K562 (cell line): Measurements from ENCODE around the gene PARP1. TPM values are rescaled to one million over a fixed set of nuclear protein-coding genes. Genes with fewer than 3 reads are reported as not detected.

Experiments used
- ATAC-seq: fragments of 200-7000 bp; cut with Tn5 transposase; 3 replicates; pipeline ENCODE4 v1.9.1; 2020; ENCODE audit warnings: moderate library complexity
- BruUV-seq: library from RNA; stranded (reverse); fragments of 400-500 nt; replicated peaks from 2 replicates; lab custom pipeline; 2021; lab: Mats Ljungman, UMichigan
- CTCF ChIA-PET: fragments of 300-600 bp; formaldehyde crosslinking; extraction: SDS; loops from one replicate; lab custom pipeline; 2021; ENCODE audit warnings: low intra/inter-chr PET ratio; lab: Yijun Ruan, JAX
- POLR2A ChIA-PET: fragments of 300-600, 350-650 bp; sonication (Branson Sonifier 250); formaldehyde crosslinking; extraction: SDS; loops from one replicate; lab custom pipeline; 2021; ENCODE audit warnings: antibody characterized with exemption, inconsistent platforms; lab: Yijun Ruan, JAX
- DNase-seq, 4 experiments: peaks; one replicate each; pipeline versions ENCODE4 v3.0.0 to v3.0.0-alpha.2; 2011 to 2018; ENCODE audit warnings: low spot score in 3 of 4, mixed read lengths in 3 of 4; ENCODE audit errors: extremely low read depth in 1 of 4
- FAIRE-seq: peaks from 2 replicates; lab custom pipeline; 2011; peaks lifted over from hg19 to GRCh38; lab: Jason Lieb, UNC
- H2AFZ ChIP-seq: 2 replicates; pipeline ENCODE4 v1.6.0; 2011; ENCODE audit warnings: low read depth, low read length, control low read depth, inconsistent platforms
- H3K27ac ChIP-seq: fragments of 200-600 bp; 3 replicates; pipeline ENCODE4 v1.8.0; 2011; ENCODE audit warnings: low read depth, mild to moderate bottlenecking, control low read depth, inconsistent platforms, low read length, moderate library complexity, mixed read lengths; ENCODE audit errors: extremely low read depth
- H3K27me3 ChIP-seq, 2 experiments: fragments of 300-600 bp in 1 of 2; 2 replicates in 1 of 2; 3 replicates in 1 of 2; pipeline versions ENCODE4 v1.6.0 to v1.8.0; 2011; ENCODE audit warnings: inconsistent platforms in 2 of 2, low read length in 2 of 2, mild to moderate bottlenecking in 1 of 2, mixed read lengths in 1 of 2, moderate library complexity in 1 of 2; ENCODE audit not compliant: control insufficient read depth in 2 of 2, insufficient read depth in 2 of 2
- H3K36me3 ChIP-seq: fragments of 300-600 bp; 3 replicates; pipeline ENCODE4 v1.8.0; 2011; ENCODE audit warnings: mild to moderate bottlenecking, low read length, inconsistent platforms; ENCODE audit not compliant: control insufficient read depth, insufficient read depth
- H3K4me1 ChIP-seq, 2 experiments: fragments of 200-600 bp in 1 of 2; replicated peaks in 1 of 2; 2 replicates in 1 of 2; 3 replicates in 1 of 2; pipeline versions ENCODE4 v1.5.1 to v1.8.0; 2011; ENCODE audit warnings: inconsistent platforms in 2 of 2, low read length in 2 of 2, mild to moderate bottlenecking in 1 of 2, mixed read lengths in 1 of 2, moderate library complexity in 1 of 2; ENCODE audit not compliant: control insufficient read depth in 2 of 2, insufficient read depth in 2 of 2
- H3K4me2 ChIP-seq: 2 replicates; pipeline ENCODE4 v1.6.1; 2011; ENCODE audit warnings: low read length, control low read depth, inconsistent platforms, mixed read lengths; ENCODE audit not compliant: insufficient read depth
- H3K4me3 ChIP-seq: fragments of 200-600 bp; sonication (generic), shearing (Covaris generic); 2 replicates; pipeline ENCODE4 v1.5.1; 2016; ENCODE audit warnings: control low read depth, inconsistent platforms
- H3K79me2 ChIP-seq: fragments of 200-600 bp; 3 replicates; pipeline ENCODE4 v1.8.0; 2011; ENCODE audit warnings: low read length, inconsistent platforms; ENCODE audit not compliant: control insufficient read depth, insufficient read depth
- H3K9ac ChIP-seq, 2 experiments: 2 replicates each; pipeline versions ENCODE4 v1.6.0 to v1.6.1; 2011; ENCODE audit warnings: low read depth in 2 of 2, low read length in 2 of 2, control low read depth in 1 of 2, inconsistent platforms in 1 of 2, mild to moderate bottlenecking in 1 of 2, mixed read lengths in 1 of 2; ENCODE audit not compliant: insufficient read depth in 1 of 2
- H3K9me1 ChIP-seq: one replicate; pipeline ENCODE4 v1.6.0; 2011; ENCODE audit warnings: inconsistent platforms, mild to moderate bottlenecking, low read length, moderate library complexity; ENCODE audit not compliant: control insufficient read depth, insufficient read depth
- H3K9me3 ChIP-seq: replicated peaks from 2 replicates; pipeline ENCODE4 v1.5.1; 2011; ENCODE audit warnings: low read depth, low read length, inconsistent platforms; ENCODE audit not compliant: control insufficient read depth, insufficient read depth
- H4K20me1 ChIP-seq: replicated peaks from 2 replicates; pipeline ENCODE4 v1.6.1; 2011; ENCODE audit warnings: low read length, inconsistent platforms, mixed read lengths; ENCODE audit not compliant: control insufficient read depth, insufficient read depth
- NR1H2 ChIP-seq: sonication (generic); formaldehyde crosslinking; IDR thresholded peaks from 2 replicates; pipeline ENCODE4 v1.4.0; 2020; ENCODE audit warnings: mild to moderate bottlenecking, missing genetic modification reagents
- POU5F1 ChIP-seq: fragments of 150-350 bp; IDR thresholded peaks from 2 replicates; pipeline ENCODE4 v1.6.1; 2014; ENCODE audit warnings: borderline replicate concordance, low read length, low read depth, mild to moderate bottlenecking; ENCODE audit not compliant: partially characterized antibody
- SPI1 ChIP-seq: IDR thresholded peaks from 2 replicates; pipeline ENCODE4 v1.6.1; 2011; ENCODE audit warnings: low read depth, low read length, control low read depth, borderline replicate concordance
- TCF3 ChIP-seq: sonication (generic); formaldehyde crosslinking; IDR thresholded peaks from 2 replicates; pipeline ENCODE4 v1.4.0; 2020; ENCODE audit warnings: mild to moderate bottlenecking, missing genetic modification reagents
- ZNF121 ChIP-seq: sonication (generic); formaldehyde crosslinking; conservative IDR thresholded peaks from 2 replicates; pipeline ENCODE4 v1.8.0; 2022; ENCODE audit warnings: missing genetic modification reagents
- ZNF407 ChIP-seq: fragments of 450-650 bp; IDR thresholded peaks from 2 replicates; pipeline ENCODE4 v1.6.1; 2016; ENCODE audit warnings: low read depth
- WGBS: fragments of 100-300 bp; shearing (Covaris generic); methylation state at CpG from one replicate; pipeline ENCODE4 v1.1.6; 2016; ENCODE audit warnings: low coverage, mixed read lengths; ENCODE audit not compliant: insufficient coverage; ENCODE audit errors: missing lambda C conversion rate; 5-methylcytosine and 5-hydroxymethylcytosine counted together
- in situ Hi-C: fragments of 300-500 bp; cut with MboI; formaldehyde crosslinking; loops from 4 replicates; pipeline ENCODE4 v1.15.0; 2018; ENCODE audit warnings: inconsistent platforms, mixed read lengths
- intact Hi-C: fragments of 100-400 bp; cut with micrococcal nuclease; formaldehyde crosslinking; loops from 2 replicates; pipeline ENCODE4 v1.14.2; 2022
- polyA plus RNA-seq, 8 experiments: library from polyadenylated mRNA; depleted of rRNA in 4 of 8; stranded (reverse) in 5 of 8; unstranded in 3 of 8; fragments of >200 nt; fragmentation: Nextera tagmentation in 2 of 8; fragmentation: Illumina TruSeq in 1 of 8; extraction: Ambion mirVana in 2 of 8; extraction: Trizol in 1 of 8; gene quantifications; 2 replicates each; pipeline versions ENCODE4 v1.2.1 to v1.2.3, GENCODE V29; 2011 to 2014; ENCODE audit warnings: inconsistent platforms in 1 of 8, missing spikeins in 1 of 8
- total RNA-seq, 7 experiments: library from RNA; depleted of rRNA in 6 of 7; stranded (reverse); fragments of >200 nt in 6 of 7; fragmentation: Illumina TruSeq in 2 of 7; extraction: Trizol in 2 of 7; gene quantifications; 2 replicates each; pipeline versions ENCODE4 v1.2.1 to v1.2.3, GENCODE V29; 2011 to 2021; ENCODE audit warnings: low replicate concordance in 1 of 7
- TF ChIP-seq, protein P1 (sequence below): sonication (generic); formaldehyde crosslinking; IDR thresholded peaks from 2 replicates; pipeline ENCODE4 v1.8.1; 2022; ENCODE audit warnings: missing genetic modification reagents

Gene PARP1
- total and polyA plus RNA-seq, 9 of the 15 experiments (the other 6 are each of a cell fraction or from before 2014, with no cell fraction given) = 121 to 306 (median 250) TPM

- Histone ChIP-seq H3K9me1 (no peaks in the 10 kb centered on the region), H3K36me3 (peaks cover 18% of the 10 kb centered on the region), H2AFZ (no peak overlapping the region), H3K27ac (no peak overlapping the region), H3K79me2 (no peaks in the 10 kb centered on the region), H3K27me3 (no peaks in the 10 kb centered on the region), H3K4me3 (no peak overlapping the region), H3K9ac (no peak overlapping the region; a peak in 1 of 4 replicates)
- no TSS peak for BruUV-seq
- in situ Hi-C loops = no loop called here
- ChIA-PET CTCF (no interaction called here), POLR2A (interaction anchor here (0.5 to 1.6 kb wide), 6 partner anchors 8 to 1895 kb away, joined by 3 to 6 read pairs (median 4); no protein-coding TSS in a partner anchor)
- peak in 1 of 4 experiments; percentile 25 for DNase-seq
- TF ChIP-seq ZNF121 (CRISPR knock-in tag) = no peak
- TF ChIP-seq TCF3 = peak; percentile 52; the same call in 1 of the 2 replicates
- no peak for TF ChIP-seq NR1H2 (CRISPR knock-in tag)
- TF ChIP-seq, protein P1, sequence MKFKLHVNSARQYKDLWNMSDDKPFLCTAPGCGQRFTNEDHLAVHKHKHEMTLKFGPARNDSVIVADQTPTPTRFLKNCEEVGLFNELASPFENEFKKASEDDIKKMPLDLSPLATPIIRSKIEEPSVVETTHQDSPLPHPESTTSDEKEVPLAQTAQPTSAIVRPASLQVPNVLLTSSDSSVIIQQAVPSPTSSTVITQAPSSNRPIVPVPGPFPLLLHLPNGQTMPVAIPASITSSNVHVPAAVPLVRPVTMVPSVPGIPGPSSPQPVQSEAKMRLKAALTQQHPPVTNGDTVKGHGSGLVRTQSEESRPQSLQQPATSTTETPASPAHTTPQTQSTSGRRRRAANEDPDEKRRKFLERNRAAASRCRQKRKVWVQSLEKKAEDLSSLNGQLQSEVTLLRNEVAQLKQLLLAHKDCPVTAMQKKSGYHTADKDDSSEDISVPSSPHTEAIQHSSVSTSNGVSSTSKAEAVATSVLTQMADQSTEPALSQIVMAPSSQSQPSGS (CRISPR knock-in tag) = no peak
- TF ChIP-seq POU5F1 = no peak
- TF ChIP-seq ZNF407 = no peak
- TF ChIP-seq SPI1 = no peak
- TF ChIP-seq, all 486 proteins: peak for 1
- WGBS = 37% methylated on average over 15 of the region's 15 CpGs
- Histone ChIP-seq H3K9me3 (no peaks in the 10 kb centered on the region), H3K4me2 (no peak overlapping the region), H4K20me1 (no peaks in the 10 kb centered on the region; the same call in 1 of the 2 replicates), H3K4me1 (peaks cover 18 to 20% of the 10 kb centered on the region in 2 experiments)
- FAIRE-seq (no peak), ATAC-seq (peak; percentile 8)
- intact Hi-C loops = no loop called here
Observed at GRCh38 chr1:226353698-226354525, 54.0 kb downstream of the PARP1 start.
